Right atrium auricular region (tissue), 2 donors: ENCODE results near the gene LATS2. TPM values are rescaled to one million over a fixed set of nuclear protein-coding genes. Genes with fewer than 3 reads are reported as not detected.
"Not testable (repeated sequence)": the region's sequence is repeated elsewhere in the genome, so short reads cannot be mapped to it uniquely, and the experiment has no call there.

Source experiments
- DNase-seq: peaks from one replicate; pipeline ENCODE4 v3.0.0-alpha.2; 2019; ENCODE audit warnings: low spot score
- H3K27ac ChIP-seq, 2 donors: fragments of 200-600 bp; sonication (generic); 1 replicate in 1 of 2; 2 replicates in 1 of 2; pipeline ENCODE4 v1.5.1; 2016 to 2019
- H3K27me3 ChIP-seq, 2 donors: fragments of 200-600 bp; sonication (generic); one replicate each; pipeline versions ENCODE4 v1.5.1 to v1.6.0; 2017 to 2019
- H3K36me3 ChIP-seq: fragments of 200-600 bp; sonication (generic); one replicate; pipeline ENCODE4 v1.5.1; 2016
- H3K4me1 ChIP-seq, 2 donors: fragments of 200-600 bp; sonication (generic); one replicate each; pipeline versions ENCODE4 v1.5.1 to v1.6.0; 2017 to 2019
- H3K4me3 ChIP-seq, 2 donors: fragments of 200-600 bp; sonication (generic); 1 replicate in 1 of 2; 2 replicates in 1 of 2; pipeline ENCODE4 v1.5.1; 2017 to 2019; ENCODE audit warnings: mild to moderate bottlenecking in 1 of 2, moderate library complexity in 1 of 2
- H3K9me3 ChIP-seq, 2 donors: fragments of 200-600 bp; sonication (generic); one replicate each; pipeline ENCODE4 v1.5.1; 2019
- CTCF ChIP-seq, 2 donors: fragments of 200-600 bp; sonication (generic); IDR thresholded peaks; one replicate each; pipeline ENCODE4 v1.5.1; 2019; ENCODE audit warnings: antibody characterized with exemption in 2 of 2
- total RNA-seq, 2 donors: library from RNA; depleted of rRNA; stranded (reverse); fragments of >200 nt; gene quantifications; one replicate each; pipeline ENCODE4 v1.1.0, GENCODE V29; 2016

Gene LATS2
- total RNA-seq, 2 donors from 2014 or later: 20.9 to 33.3 TPM

GRCh38 chr13:20973886-20974425 lies 87.4 kb downstream of the LATS2 start:
- Histone ChIP-seq H3K27me3 (no peaks in the 10 kb centered on the region), H3K27ac (no peak overlapping the region), H3K36me3 (peaks cover 49% of the 10 kb centered on the region), H3K4me1 (no peaks in the 10 kb centered on the region), H3K9me3 (no peaks in the 10 kb centered on the region), H3K4me3 (no peak overlapping the region)
- no peak for TF ChIP-seq CTCF (IDR thresholded peaks at IDR 0.05)
- no peak for DNase-seq

- Histone ChIP-seq H3K36me3 (peaks cover 39% of the 10 kb centered on the region), H3K4me3 (no peak overlapping the region), H3K27me3 (no peaks in the 10 kb centered on the region), H3K4me1 (no peaks in the 10 kb centered on the region), H3K27ac (no peak overlapping the region), H3K9me3 (no peaks in the 10 kb centered on the region)
- TF ChIP-seq CTCF (IDR thresholded peaks at IDR 0.05): no peak
- DNase-seq: no peak
These were observed 88.7 kb downstream of the LATS2 start for GRCh38 chr13:20972731-20973130.

- Histone ChIP-seq H3K9me3 (no peaks in the 10 kb centered on the region), H3K4me3 (no peak overlapping the region), H3K27ac (no peak overlapping the region), H3K36me3 (peaks cover 9% of the 10 kb centered on the region), H3K4me1 (no peaks in the 10 kb centered on the region), H3K27me3 (no peaks in the 10 kb centered on the region)
- TF ChIP-seq CTCF (IDR thresholded peaks at IDR 0.05): no peak
- no peak for DNase-seq
These were observed 92.2 kb downstream of the LATS2 start for GRCh38 chr13:20969182-20969581.

- no peaks in the 10 kb centered on the region for H3K9me3 ChIP-seq
- H3K27ac ChIP-seq: no peak overlapping the region
- no peaks in the 10 kb centered on the region for H3K27me3 ChIP-seq
- TF ChIP-seq CTCF (IDR thresholded peaks at IDR 0.05): no peak
- no peaks in the 10 kb centered on the region for H3K4me1 ChIP-seq
- peaks cover 4% of the 10 kb centered on the region for H3K36me3 ChIP-seq
- no peak overlapping the region for H3K4me3 ChIP-seq
- DNase-seq: no peak
These were observed 92.6 kb downstream of the LATS2 start for GRCh38 chr13:20968745-20969144.

- no peak for DNase-seq
- no peak overlapping the region for H3K4me3 ChIP-seq
- H3K27ac ChIP-seq: no peak overlapping the region
- H3K4me1 ChIP-seq: no peaks in the 10 kb centered on the region
- H3K27me3 ChIP-seq: no peaks in the 10 kb centered on the region
- H3K9me3 ChIP-seq: no peaks in the 10 kb centered on the region
- TF ChIP-seq CTCF (IDR thresholded peaks at IDR 0.05): no peak
- H3K36me3 ChIP-seq: no peaks in the 10 kb centered on the region
These were observed 94.0 kb downstream of the LATS2 start for GRCh38 chr13:20967340-20967739.

GRCh38 chr13:20964904-20965303 lies 96.5 kb downstream of the LATS2 start:
- no peak for TF ChIP-seq CTCF (IDR thresholded peaks at IDR 0.05)
- no peaks in the 10 kb centered on the region for H3K9me3 ChIP-seq
- no peak overlapping the region for H3K27ac ChIP-seq
- H3K36me3 ChIP-seq: no peaks in the 10 kb centered on the region
- no peak overlapping the region for H3K4me3 ChIP-seq
- DNase-seq: no peak
- no peaks in the 10 kb centered on the region for H3K4me1 ChIP-seq
- H3K27me3 ChIP-seq: no peaks in the 10 kb centered on the region

- DNase-seq: not testable (repeated sequence)
These were observed 99.7 kb downstream of the LATS2 start for GRCh38 chr13:20961663-20962062.

More at GRCh38 chr13:20961663-20962062, 99.7 kb downstream of the LATS2 start:
- not testable (repeated sequence) for H3K27ac ChIP-seq, H3K9me3 ChIP-seq, H3K27me3 ChIP-seq, H3K4me1 ChIP-seq, H3K4me3 ChIP-seq, H3K36me3 ChIP-seq
